Natural killer cell (primary cell): ENCODE results near the gene RAD51B. TPM values are rescaled to one million over a fixed set of nuclear protein-coding genes. Genes with fewer than 3 reads are reported as not detected.

Source experiments
- ATAC-seq, 3 donors: fragments of 150-1000 bp in 2 of 3; fragments of 200-7000 bp in 1 of 3; cut with Tn5 transposase; 1 replicate in 1 of 3; 2 replicates in 2 of 3; pipeline ENCODE4 v1.10.0; 2021; ENCODE audit warnings: mild to moderate bottlenecking in 2 of 3, moderate library complexity in 2 of 3
- DNase-seq, 2 donors: peaks; one replicate each; pipeline versions ENCODE4 v3.0.0 to v3.0.0-alpha.2; 2013 to 2021; ENCODE audit warnings: mixed read lengths in 1 of 2
- H3K27ac ChIP-seq: one replicate; pipeline ENCODE4 v1.5.1; 2013; ENCODE audit warnings: mild to moderate bottlenecking, low read length
- H3K27me3 ChIP-seq: one replicate; pipeline ENCODE4 v1.6.1; 2013; ENCODE audit warnings: low read length; ENCODE audit not compliant: control insufficient read depth, insufficient read depth
- H3K36me3 ChIP-seq: one replicate; pipeline ENCODE4 v1.6.1; 2013; ENCODE audit warnings: low read length; ENCODE audit not compliant: control insufficient read depth, insufficient read depth
- H3K4me1 ChIP-seq: one replicate; pipeline ENCODE4 v1.6.1; 2013; ENCODE audit warnings: low read length; ENCODE audit not compliant: control insufficient read depth, insufficient read depth
- H3K4me3 ChIP-seq: one replicate; pipeline ENCODE4 v1.5.1; 2013; ENCODE audit warnings: low read length
- H3K9me3 ChIP-seq: one replicate; pipeline ENCODE4 v1.6.1; 2013; ENCODE audit warnings: low read length; ENCODE audit not compliant: control insufficient read depth, insufficient read depth
- H3K27ac Mint-ChIP-seq, 2 donors: one replicate each; pipeline ENCODE4 v1.8.0; 2022; ENCODE audit warnings: mild to moderate bottlenecking in 2 of 2, mixed read lengths in 2 of 2, moderate library complexity in 1 of 2
- H3K27me3 Mint-ChIP-seq, 2 donors: one replicate each; pipeline ENCODE4 v1.8.0; 2022; ENCODE audit warnings: low read depth in 2 of 2, mixed read lengths in 2 of 2
- H3K36me3 Mint-ChIP-seq: one replicate; pipeline ENCODE4 v1.8.0; 2022; ENCODE audit warnings: mixed read lengths
- H3K4me1 Mint-ChIP-seq, 2 donors: one replicate each; pipeline ENCODE4 v1.8.0; 2022; ENCODE audit warnings: mixed read lengths in 2 of 2
- H3K4me3 Mint-ChIP-seq: one replicate; pipeline ENCODE4 v1.8.0; 2022; ENCODE audit warnings: mild to moderate bottlenecking, moderate library complexity, mixed read lengths
- H3K9me3 Mint-ChIP-seq, 2 donors: one replicate each; pipeline ENCODE4 v1.8.0; 2022; ENCODE audit warnings: mixed read lengths in 2 of 2
- WGBS: methylation state at CpG from one replicate; pipeline ENCODE4 v1.1.7; 2013; ENCODE audit warnings: missing lambda C conversion rate; ENCODE audit not compliant: insufficient coverage; 5-methylcytosine and 5-hydroxymethylcytosine counted together
- intact Hi-C: fragments of 100-400 bp; cut with micrococcal nuclease; formaldehyde crosslinking; loops from one replicate; pipeline ENCODE4 v1.14.2; 2022
- total RNA-seq, 4 donors: library from RNA; stranded (reverse); fragments of 120-200 nt in 1 of 4; gene quantifications; one replicate each; pipeline versions ENCODE4 v1.2.3 to v1.2.4, GENCODE V29; 2013 to 2022
- TF ChIP-seq, protein P1 (sequence below): fragments of 200-600 bp; IDR thresholded peaks from one replicate; pipeline ENCODE4 v1.8.0; 2022; ENCODE audit warnings: antibody characterized with exemption

RAD51B gene
- total RNA-seq, 3 donors from 2014 or later (not counting 1 experiment from before 2014, with no cell fraction given) = 28.1 to 37.6 (median 28.6) TPM

DNA sequence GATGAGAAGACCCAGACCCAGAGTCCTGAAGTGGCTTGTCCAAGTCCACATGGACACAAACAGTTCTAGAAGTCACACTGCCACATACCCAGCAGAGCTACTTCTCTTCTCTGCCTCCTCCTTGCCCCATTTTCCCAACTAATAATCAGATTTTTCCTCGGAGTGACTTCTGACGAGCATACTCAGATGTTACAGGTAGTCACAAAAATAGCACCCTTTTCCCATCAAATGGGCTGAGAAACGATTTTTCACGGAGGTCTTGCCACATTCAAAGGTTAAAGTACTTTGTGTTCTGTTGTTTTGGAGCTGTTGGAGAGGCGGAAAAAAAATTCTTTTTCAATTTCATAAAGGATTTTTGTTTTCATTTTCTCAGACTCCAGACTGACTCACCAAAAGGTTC, 740.4 kb downstream of the RAD51B start:
- Mint-ChIP-seq H3K36me3 (no peaks in the 10 kb centered on the region), H3K27me3 (no peaks in the 10 kb centered on the region), H3K9me3 (no peaks in the 10 kb centered on the region), H3K27ac (no peak overlapping the region), H3K4me1 (peaks cover 23 to 30% of the 10 kb centered on the region in 2 donors), H3K4me3 (no peak overlapping the region)
- no peaks in the 10 kb centered on the region for H3K27me3 ChIP-seq
- H3K9me3 ChIP-seq = no peaks in the 10 kb centered on the region
- DNase-seq (no peak), ATAC-seq (no peak)
- H3K36me3 ChIP-seq = no peaks in the 10 kb centered on the region
- TF ChIP-seq, protein P1, sequence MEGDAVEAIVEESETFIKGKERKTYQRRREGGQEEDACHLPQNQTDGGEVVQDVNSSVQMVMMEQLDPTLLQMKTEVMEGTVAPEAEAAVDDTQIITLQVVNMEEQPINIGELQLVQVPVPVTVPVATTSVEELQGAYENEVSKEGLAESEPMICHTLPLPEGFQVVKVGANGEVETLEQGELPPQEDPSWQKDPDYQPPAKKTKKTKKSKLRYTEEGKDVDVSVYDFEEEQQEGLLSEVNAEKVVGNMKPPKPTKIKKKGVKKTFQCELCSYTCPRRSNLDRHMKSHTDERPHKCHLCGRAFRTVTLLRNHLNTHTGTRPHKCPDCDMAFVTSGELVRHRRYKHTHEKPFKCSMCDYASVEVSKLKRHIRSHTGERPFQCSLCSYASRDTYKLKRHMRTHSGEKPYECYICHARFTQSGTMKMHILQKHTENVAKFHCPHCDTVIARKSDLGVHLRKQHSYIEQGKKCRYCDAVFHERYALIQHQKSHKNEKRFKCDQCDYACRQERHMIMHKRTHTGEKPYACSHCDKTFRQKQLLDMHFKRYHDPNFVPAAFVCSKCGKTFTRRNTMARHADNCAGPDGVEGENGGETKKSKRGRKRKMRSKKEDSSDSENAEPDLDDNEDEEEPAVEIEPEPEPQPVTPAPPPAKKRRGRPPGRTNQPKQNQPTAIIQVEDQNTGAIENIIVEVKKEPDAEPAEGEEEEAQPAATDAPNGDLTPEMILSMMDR = no peak
- WGBS = 97% methylated on average over 3 of the region's 5 CpGs
- no peak overlapping the region for H3K27ac ChIP-seq
- no peak overlapping the region for H3K4me3 ChIP-seq
- intact Hi-C loops = no loop called here
- peaks cover 34% of the 10 kb centered on the region for H3K4me1 ChIP-seq

DNA sequence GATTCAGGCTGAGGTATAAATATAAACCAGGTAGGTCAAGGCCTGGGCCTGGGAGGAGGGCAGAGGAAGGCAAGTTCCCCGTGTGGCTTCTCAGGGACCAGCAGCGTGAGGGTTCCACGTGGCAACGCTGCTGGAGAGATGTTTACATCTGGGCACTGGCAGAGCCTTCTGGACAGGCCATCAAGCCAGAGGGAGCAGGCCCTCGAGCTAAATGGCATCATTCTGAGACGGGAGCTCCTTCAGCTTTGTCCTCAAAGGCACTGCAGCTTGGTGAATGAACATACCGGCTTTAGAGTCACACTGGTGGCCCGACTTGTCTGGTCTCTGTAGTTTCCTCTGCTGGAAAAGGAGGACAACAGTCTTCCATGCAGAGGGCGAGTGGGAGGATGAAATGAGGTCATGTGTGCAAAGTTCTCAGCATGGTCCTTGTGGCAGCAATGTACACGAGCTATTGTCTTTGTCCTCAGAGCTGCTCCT, 742.0 kb downstream of the RAD51B start:
- Histone ChIP-seq H3K36me3 (no peaks in the 10 kb centered on the region), H3K9me3 (no peaks in the 10 kb centered on the region), H3K27ac (no peak overlapping the region), H3K4me3 (no peak overlapping the region), H3K27me3 (no peaks in the 10 kb centered on the region), H3K4me1 (peaks cover 32% of the 10 kb centered on the region)
- H3K27me3 Mint-ChIP-seq = no peaks in the 10 kb centered on the region
- intact Hi-C loops = no loop called here
- H3K4me3 Mint-ChIP-seq = no peak overlapping the region
- H3K4me1 Mint-ChIP-seq = peaks cover 28 to 37% of the 10 kb centered on the region in 2 donors
- ATAC-seq (no peak), DNase-seq (no peak)
- 72% methylated on average over 10 of the region's 10 CpGs for WGBS
- H3K9me3 Mint-ChIP-seq = no peaks in the 10 kb centered on the region
- TF ChIP-seq, protein P1 = no peak
- H3K27ac Mint-ChIP-seq = peak overlapping the region in 1 of 2 donors; percentile 47
- no peaks in the 10 kb centered on the region for H3K36me3 Mint-ChIP-seq

DNA sequence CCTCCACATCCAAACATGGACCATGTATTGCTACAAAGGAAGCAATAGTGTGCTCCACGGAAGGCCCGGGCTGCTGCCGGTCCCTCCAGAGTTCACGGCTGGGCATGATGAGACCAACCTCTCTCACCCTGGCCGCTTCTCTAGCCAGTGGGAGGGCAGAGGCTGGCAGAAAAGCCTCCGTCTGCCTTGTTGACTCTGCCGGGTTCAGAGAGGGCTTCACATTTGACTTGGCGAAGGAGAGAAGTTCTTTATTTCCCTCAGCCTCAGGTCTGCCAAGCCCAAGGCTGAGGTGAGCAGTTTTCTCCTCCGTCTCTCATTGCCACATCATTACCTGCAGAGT, 743.3 kb downstream of the RAD51B start:
- no peaks in the 10 kb centered on the region for H3K36me3 Mint-ChIP-seq
- 90% methylated on average over 9 of the region's 9 CpGs for WGBS
- Histone ChIP-seq H3K4me3 (no peak overlapping the region), H3K27me3 (no peaks in the 10 kb centered on the region), H3K9me3 (no peaks in the 10 kb centered on the region), H3K36me3 (no peaks in the 10 kb centered on the region), H3K27ac (no peak overlapping the region), H3K4me1 (peaks cover 31% of the 10 kb centered on the region)
- H3K27me3 Mint-ChIP-seq = peaks cover 0 to 2% of the 10 kb centered on the region in 2 donors
- H3K4me3 Mint-ChIP-seq = no peak overlapping the region
- H3K9me3 Mint-ChIP-seq = no peaks in the 10 kb centered on the region
- TF ChIP-seq, protein P1 = no peak
- ATAC-seq (no peak), DNase-seq (no peak)
- peak overlapping the region in 1 of 2 donors; percentile 47 for H3K27ac Mint-ChIP-seq
- H3K4me1 Mint-ChIP-seq = peaks cover 17 to 37% of the 10 kb centered on the region in 2 donors
- intact Hi-C loops = no loop called here
